Fibroblast of gingiva (primary cell): Measurements from ENCODE around the gene ZNF568.

Experiments used
- DNase-seq: peaks from one replicate; pipeline ENCODE4 v3.0.0-alpha.2; 2011; ENCODE audit warnings: low read depth

ZNF568 gene

GRCh38 chr19:36999313-36999712, 83.2 kb downstream of the ZNF568 start:
- no peak for DNase-seq

DNA sequence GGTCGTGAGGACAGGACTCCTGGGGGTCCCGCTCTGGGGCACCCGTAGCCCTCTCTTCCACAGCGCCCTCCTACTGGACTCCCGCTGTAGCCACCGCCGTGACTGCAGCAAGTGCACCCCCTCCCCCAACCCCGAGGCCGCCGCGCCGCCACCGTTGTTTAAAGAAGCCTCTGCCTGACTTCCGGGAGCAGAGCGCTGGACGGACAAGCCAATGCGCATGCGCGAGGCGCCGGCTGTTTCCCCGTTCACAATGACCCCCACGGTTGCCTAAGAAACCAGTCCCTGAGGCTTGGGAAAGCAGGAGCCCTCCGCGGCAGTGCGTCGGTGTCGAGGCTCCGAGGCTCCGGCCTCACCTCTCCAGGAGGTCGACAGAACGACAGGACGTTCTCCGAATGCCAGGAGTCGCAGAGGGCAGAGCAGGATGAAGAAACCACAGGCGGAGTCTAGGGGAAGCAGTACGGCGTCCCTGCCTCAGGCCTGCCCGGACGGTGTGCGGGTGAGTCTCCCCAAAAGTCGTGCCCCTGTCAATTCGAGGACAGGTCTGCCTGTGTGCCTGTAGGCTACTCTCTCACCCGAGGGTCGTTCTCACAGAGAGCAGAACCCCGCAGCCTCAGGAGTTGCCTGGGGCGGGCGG, 91.6 kb downstream of the ZNF568 start:
- DNase-seq, result peak; percentile 11

DNA sequence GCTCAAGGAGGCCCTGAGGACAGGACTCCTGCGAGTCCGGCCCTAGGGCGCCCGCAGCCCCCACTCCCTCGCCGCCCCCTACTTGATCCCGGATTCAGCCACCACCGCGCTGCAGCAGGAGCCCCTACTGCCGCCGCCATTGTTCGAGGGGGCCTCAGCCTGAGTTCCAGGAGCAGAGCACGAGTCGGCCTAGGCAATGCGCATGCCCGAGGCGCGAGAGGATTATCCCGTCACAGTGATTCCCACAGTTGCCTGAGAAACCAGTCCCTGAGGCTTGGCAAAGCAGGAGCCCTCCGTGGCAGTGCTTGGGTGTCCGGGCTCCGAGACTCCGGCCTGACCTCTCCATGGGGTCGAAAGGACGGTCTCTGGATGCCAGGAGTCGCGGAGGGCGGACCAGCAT, 93.7 kb downstream of the ZNF568 start:
- no peak for DNase-seq

GRCh38 chr19:37012093-37012745, 96.1 kb downstream of the ZNF568 start:
- DNase-seq, result no peak

DNA sequence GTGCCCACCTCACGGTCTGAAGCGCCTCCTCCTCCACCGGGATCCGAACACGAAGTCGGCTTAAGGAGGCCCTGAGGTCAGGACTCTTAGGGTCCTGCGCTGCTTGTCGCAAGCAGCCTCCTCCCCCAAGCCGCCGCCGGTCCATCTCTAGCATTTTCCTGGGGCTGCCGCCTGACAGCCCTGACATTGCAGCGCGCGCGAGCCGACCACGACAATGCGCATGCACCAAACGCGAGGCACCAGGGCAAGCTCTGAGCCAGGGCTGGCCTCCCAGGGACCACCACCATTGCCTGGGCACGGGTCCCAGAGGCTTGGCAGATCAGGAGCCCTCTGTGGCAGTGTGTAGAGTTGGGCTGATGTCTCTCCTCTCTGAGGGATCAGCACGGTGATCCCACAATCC, 98.3 kb downstream of the ZNF568 start:
- no peak for DNase-seq

DNA sequence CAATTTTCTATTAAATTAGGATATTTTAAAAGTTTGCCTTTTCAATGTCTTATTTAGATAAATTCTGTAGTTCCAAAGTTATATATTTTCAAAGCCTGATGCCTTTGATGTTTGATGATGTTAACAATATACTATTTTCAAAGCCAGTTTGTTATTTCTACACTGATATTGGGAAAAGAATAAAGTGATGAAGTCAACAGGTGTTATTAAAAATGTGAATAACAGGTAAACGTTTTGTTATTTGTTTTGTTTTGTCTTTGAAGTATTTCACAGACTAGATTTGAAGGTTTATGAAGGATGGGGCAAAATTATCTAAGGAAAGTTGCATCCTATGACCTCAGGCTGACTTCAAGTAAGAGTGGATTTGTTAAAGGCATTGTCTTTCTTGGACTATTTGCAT, 129.0 kb downstream of the ZNF568 start:
- DNase-seq, result no peak
